ENCODE measurements around the gene REEP2. TPM values are rescaled to one million over a fixed set of nuclear protein-coding genes. Genes with fewer than 3 reads are reported as not detected.
"Not testable (repeated sequence)": the region's sequence is repeated elsewhere in the genome, so short reads cannot be mapped to it uniquely, and the experiment has no call there.

The REEP2 gene
- total and polyA plus RNA-seq, 2 donors = 1.6 to 4.8 TPM

DNA sequence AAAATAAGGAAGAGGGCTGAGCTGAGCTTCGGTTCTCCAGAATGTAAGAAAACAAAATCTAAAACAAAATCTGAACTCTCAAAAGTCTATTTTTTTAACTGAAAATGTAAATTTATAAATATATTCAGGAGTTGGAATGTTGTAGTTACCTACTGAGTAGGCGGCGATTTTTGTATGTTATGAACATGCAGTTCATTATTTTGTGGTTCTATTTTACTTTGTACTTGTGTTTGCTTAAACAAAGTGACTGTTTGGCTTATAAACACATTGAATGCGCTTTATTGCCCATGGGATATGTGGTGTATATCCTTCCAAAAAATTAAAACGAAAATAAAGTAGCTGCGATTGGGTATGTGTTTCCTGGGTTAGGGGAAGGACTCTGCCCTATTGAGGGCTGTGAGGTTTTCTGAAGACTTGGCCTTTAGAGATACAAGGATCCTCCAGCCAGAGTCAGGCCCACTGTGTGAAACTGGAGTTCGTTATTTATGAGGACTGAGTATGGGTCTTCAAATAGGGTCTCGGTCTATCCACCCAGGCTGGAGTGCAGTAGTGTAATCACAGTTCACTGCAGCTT, 30.2 kb downstream of the REEP2 start:
- 96% methylated on average over 8 of the region's 8 CpGs for WGBS
- Histone ChIP-seq H3K27ac (ENCODE audit: low read depth in 1 of 2, low read length in 1 of 2) (no peak overlapping the region), H3K27me3 (ENCODE audit: control insufficient read depth in 2 of 2, insufficient read depth in 1 of 2, low read length in 1 of 2) (peaks cover 0 to 28% of the 10 kb centered on the region in 2 donors), H3K4me3 (ENCODE audit: low read length in 2 of 2) (no peak overlapping the region), H3K36me3 (ENCODE audit: control insufficient read depth in 2 of 2, insufficient read depth in 2 of 2, low read length in 1 of 2) (peaks cover 11 to 12% of the 10 kb centered on the region in 2 donors), H3K9me3 (ENCODE audit: control insufficient read depth in 2 of 2, insufficient read depth in 1 of 2, low read length in 1 of 2) (no peaks in the 10 kb centered on the region), H3K4me1 (ENCODE audit: control insufficient read depth in 2 of 2, insufficient read depth in 2 of 2, low read length in 2 of 2) (peaks cover 11 to 32% of the 10 kb centered on the region in 2 donors)
- no peak for DNase-seq (ENCODE audit: low read depth in 6 of 9, low spot score in 9 of 9)

DNA sequence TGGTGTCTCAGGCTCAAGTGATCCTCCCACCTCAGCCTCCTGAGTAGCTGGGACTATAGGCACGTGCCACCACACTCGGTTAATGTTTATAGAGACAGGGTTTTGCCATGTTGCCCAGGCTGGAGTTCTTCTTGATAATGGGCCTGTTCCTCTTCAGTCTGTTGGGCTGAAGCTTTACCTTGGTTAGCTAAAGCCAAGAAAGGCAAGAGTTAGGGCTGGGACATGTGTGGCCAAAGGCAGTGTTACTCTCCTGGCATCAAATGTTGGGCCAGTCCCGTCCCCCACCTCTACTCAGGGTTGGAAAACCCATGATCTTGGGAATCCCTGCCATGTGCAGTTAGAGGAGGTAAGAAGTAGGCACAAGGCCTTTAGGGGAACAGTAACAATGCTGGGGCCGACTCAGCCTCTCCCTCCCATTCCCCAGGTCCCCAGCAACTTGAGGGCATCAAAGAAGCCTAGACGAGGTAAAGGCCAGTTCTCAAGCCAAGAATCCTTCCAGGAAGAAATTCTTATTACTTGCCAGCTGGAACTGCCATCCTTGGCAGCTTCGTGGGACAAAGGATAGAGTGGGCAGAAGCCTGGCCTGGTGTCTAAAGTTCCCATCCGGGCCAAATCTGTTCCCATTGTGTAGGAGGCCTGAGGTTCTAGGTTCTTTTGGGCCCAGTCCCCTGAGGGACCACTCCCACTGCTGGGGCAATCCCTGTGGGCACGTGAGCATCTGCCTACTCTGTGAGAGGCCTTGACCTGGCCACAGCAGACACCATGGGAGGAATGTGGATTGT, 30.9 kb downstream of the REEP2 start:
- Histone ChIP-seq H3K9me3 (ENCODE audit: control insufficient read depth in 2 of 2, insufficient read depth in 1 of 2, low read length in 1 of 2) (no peaks in the 10 kb centered on the region), H3K4me1 (ENCODE audit: control insufficient read depth in 2 of 2, insufficient read depth in 2 of 2, low read length in 2 of 2) (peaks cover 11 to 27% of the 10 kb centered on the region in 2 donors), H3K36me3 (ENCODE audit: control insufficient read depth in 2 of 2, insufficient read depth in 2 of 2, low read length in 1 of 2) (peaks cover 11 to 12% of the 10 kb centered on the region in 2 donors), H3K4me3 (ENCODE audit: low read length in 2 of 2) (no peak overlapping the region), H3K27me3 (ENCODE audit: control insufficient read depth in 2 of 2, insufficient read depth in 1 of 2, low read length in 1 of 2) (peaks cover 0 to 28% of the 10 kb centered on the region in 2 donors), H3K27ac (ENCODE audit: low read depth in 1 of 2, low read length in 1 of 2) (no peak overlapping the region)
- WGBS = 92% methylated on average over 8 of the region's 8 CpGs
- no peak for DNase-seq (ENCODE audit: low read depth in 6 of 9, low spot score in 9 of 9)

DNA sequence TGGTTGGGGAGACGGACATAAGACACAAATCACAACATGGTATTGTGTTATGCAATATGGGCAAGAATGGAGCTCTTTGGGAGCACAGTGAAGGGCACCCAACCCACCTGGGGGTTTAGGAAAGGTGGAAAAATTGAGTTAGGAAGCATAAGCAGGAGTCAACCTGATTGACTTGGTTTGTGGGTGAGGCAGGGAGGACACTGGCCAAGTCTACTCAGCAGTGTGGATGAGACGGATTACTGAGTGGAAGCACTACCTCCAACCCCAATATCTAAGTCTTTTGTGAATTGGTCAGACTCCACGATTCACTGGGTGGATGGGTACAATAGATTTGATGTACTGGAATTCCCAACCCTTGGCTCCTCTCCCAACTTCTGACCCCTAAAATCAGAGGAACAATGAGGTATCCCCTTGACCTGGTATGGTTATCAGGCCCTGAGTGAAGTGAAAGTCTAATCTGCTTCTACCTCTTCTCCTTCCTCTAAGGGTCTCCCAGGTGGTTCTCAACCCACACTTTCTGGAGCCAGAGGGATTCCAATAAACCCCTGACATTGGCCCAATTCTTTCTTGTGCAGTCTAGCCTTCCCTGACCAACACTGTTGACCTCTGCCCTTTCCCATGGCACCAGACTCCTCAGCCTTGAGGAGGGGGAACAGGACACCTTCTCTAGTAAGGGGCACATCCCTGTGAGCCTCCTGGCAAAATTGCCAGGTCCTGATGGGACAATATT, 31.6 kb downstream of the REEP2 start:
- Histone ChIP-seq H3K9me3 (ENCODE audit: control insufficient read depth in 2 of 2, insufficient read depth in 1 of 2, low read length in 1 of 2) (no peaks in the 10 kb centered on the region), H3K27me3 (ENCODE audit: control insufficient read depth in 2 of 2, insufficient read depth in 1 of 2, low read length in 1 of 2) (peaks cover 0 to 27% of the 10 kb centered on the region in 2 donors), H3K27ac (ENCODE audit: low read depth in 1 of 2, low read length in 1 of 2) (no peak overlapping the region), H3K4me3 (ENCODE audit: low read length in 2 of 2) (no peak overlapping the region), H3K4me1 (ENCODE audit: control insufficient read depth in 2 of 2, insufficient read depth in 2 of 2, low read length in 2 of 2) (peaks cover 11 to 26% of the 10 kb centered on the region in 2 donors), H3K36me3 (ENCODE audit: control insufficient read depth in 2 of 2, insufficient read depth in 2 of 2, low read length in 1 of 2) (peaks cover 11 to 12% of the 10 kb centered on the region in 2 donors)
- whole genome bisulfite sequencing = 98% methylated on average over 3 of the region's 3 CpGs
- no peak for DNase-seq (ENCODE audit: low read depth in 6 of 9, low spot score in 9 of 9)

DNA sequence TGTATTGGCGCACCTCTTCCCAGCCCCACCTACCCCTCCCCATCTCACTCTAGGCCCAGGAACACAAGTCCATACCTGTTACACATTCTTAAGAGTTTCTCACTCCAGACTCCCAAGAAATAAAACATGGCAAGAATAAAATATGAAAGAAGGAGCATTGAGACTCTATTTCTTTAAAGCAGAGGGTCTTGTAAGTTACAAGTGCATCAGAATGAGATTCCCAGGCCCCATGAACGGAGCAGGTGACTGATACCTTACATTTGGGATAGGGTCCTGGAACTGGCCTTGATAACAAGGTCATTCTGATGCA, 32.1 kb downstream of the REEP2 start:
- H3K4me1 ChIP-seq (ENCODE audit: control insufficient read depth in 2 of 2, insufficient read depth in 2 of 2, low read length in 2 of 2) = peaks cover 11 to 21% of the 10 kb centered on the region in 2 donors
- H3K36me3 ChIP-seq (ENCODE audit: control insufficient read depth in 2 of 2, insufficient read depth in 2 of 2, low read length in 1 of 2) = peaks cover 11 to 12% of the 10 kb centered on the region in 2 donors
- no peaks in the 10 kb centered on the region for H3K9me3 ChIP-seq (ENCODE audit: control insufficient read depth in 2 of 2, insufficient read depth in 1 of 2, low read length in 1 of 2)
- DNase-seq (ENCODE audit: low read depth in 6 of 9, low spot score in 9 of 9) = no peak
- 94% methylated on average over 2 of the region's 2 CpGs for WGBS
- peaks cover 0 to 22% of the 10 kb centered on the region in 2 donors for H3K27me3 ChIP-seq (ENCODE audit: control insufficient read depth in 2 of 2, insufficient read depth in 1 of 2, low read length in 1 of 2)
- H3K27ac ChIP-seq (ENCODE audit: low read depth in 1 of 2, low read length in 1 of 2) = no peak overlapping the region
- no peak overlapping the region for H3K4me3 ChIP-seq (ENCODE audit: low read length in 2 of 2)

DNA sequence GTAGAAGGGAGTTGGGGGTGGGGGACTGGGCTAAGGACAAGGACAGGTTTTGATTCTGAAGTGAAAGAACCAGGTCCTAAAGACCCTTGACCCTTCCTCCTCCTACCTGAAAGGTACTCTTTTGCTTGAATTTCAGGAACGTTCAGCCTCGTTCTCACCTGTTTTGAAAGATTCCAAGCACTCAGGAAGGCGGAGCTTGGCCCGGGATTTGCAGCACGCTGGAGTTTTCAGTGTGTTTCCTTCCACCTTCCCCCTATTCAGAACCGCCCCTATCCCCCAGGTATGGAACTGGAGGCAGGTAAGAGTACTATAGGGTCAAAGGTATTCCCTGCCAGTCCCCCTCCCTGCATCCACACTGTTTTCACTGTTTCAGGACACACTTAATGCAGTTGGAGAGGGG, 33.5 kb downstream of the REEP2 start:
- Histone ChIP-seq H3K36me3 (ENCODE audit: control insufficient read depth in 2 of 2, insufficient read depth in 2 of 2, low read length in 1 of 2) (peaks cover 5 to 6% of the 10 kb centered on the region in 2 donors), H3K4me3 (ENCODE audit: low read length in 2 of 2) (no peak overlapping the region), H3K4me1 (ENCODE audit: control insufficient read depth in 2 of 2, insufficient read depth in 2 of 2, low read length in 2 of 2) (peaks cover 6 to 9% of the 10 kb centered on the region in 2 donors), H3K9me3 (ENCODE audit: control insufficient read depth in 2 of 2, insufficient read depth in 1 of 2, low read length in 1 of 2) (no peaks in the 10 kb centered on the region), H3K27ac (ENCODE audit: low read depth in 1 of 2, low read length in 1 of 2) (no peak overlapping the region), H3K27me3 (ENCODE audit: control insufficient read depth in 2 of 2, insufficient read depth in 1 of 2, low read length in 1 of 2) (peaks cover 0 to 9% of the 10 kb centered on the region in 2 donors)
- 72% methylated on average over 6 of the region's 6 CpGs for WGBS
- DNase-seq (ENCODE audit: low read depth in 6 of 9, low spot score in 9 of 9) = no peak

DNA sequence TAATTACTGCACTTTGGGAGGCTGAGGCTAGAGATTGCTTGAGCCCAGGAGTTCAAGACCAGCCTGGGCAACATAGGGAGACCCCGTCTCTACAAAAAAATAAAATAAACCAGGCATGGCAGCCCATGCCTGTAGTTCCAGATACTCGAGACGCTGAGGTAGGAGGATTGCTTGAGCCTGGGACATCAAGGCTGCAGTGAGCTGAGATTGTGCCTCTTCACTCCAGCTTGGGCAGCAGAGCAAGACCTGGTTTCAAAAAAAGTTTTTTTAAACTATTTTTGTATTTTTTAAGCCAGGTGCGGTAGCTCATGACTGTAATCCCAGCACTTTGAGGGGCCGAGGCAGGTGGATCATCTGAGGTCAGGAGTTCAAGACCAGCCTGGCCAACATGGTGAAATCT, 34.3 kb downstream of the REEP2 start:
- H3K4me1 ChIP-seq (ENCODE audit: control insufficient read depth in 2 of 2, insufficient read depth in 2 of 2, low read length in 2 of 2); H3K27me3 ChIP-seq (ENCODE audit: control insufficient read depth in 2 of 2, insufficient read depth in 1 of 2, low read length in 1 of 2); H3K27ac ChIP-seq (ENCODE audit: low read depth in 1 of 2, low read length in 1 of 2); H3K4me3 ChIP-seq (ENCODE audit: low read length in 2 of 2); H3K9me3 ChIP-seq (ENCODE audit: control insufficient read depth in 2 of 2, insufficient read depth in 1 of 2, low read length in 1 of 2); DNase-seq (ENCODE audit: low read depth in 6 of 9, low spot score in 9 of 9); H3K36me3 ChIP-seq (ENCODE audit: control insufficient read depth in 2 of 2, insufficient read depth in 2 of 2, low read length in 1 of 2): not testable (repeated sequence)
- 97% methylated on average over 5 of the region's 5 CpGs for WGBS

DNA sequence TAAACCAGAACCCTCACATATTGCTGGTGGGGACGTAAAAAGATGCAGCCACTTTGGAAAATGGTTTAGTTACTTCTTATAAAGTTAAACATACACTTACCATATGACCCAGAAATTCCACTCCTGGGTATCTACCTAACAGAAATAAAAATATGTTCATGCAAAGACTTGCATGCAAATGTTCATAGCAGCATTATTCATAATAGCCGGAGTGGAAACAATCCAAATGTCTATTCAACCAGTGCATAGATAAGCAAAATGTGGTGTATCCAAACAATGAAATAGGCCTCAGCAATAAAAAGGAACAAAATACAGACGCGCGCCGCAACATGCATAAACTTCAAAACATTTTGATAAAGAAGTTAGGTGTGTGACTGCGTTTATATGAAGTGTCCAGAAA, 38.1 kb downstream of the REEP2 start:
- no peak overlapping the region for H3K4me3 ChIP-seq (ENCODE audit: low read length in 2 of 2)
- H3K36me3 ChIP-seq (ENCODE audit: control insufficient read depth in 2 of 2, insufficient read depth in 2 of 2, low read length in 1 of 2) = no peaks in the 10 kb centered on the region
- no peak for DNase-seq (ENCODE audit: low read depth in 6 of 9, low spot score in 9 of 9)
- no peaks in the 10 kb centered on the region for H3K4me1 ChIP-seq (ENCODE audit: control insufficient read depth in 2 of 2, insufficient read depth in 2 of 2, low read length in 2 of 2)
- H3K9me3 ChIP-seq (ENCODE audit: control insufficient read depth in 2 of 2, insufficient read depth in 1 of 2, low read length in 1 of 2) = no peaks in the 10 kb centered on the region
- no peak overlapping the region for H3K27ac ChIP-seq (ENCODE audit: low read depth in 1 of 2, low read length in 1 of 2)
- H3K27me3 ChIP-seq (ENCODE audit: control insufficient read depth in 2 of 2, insufficient read depth in 1 of 2, low read length in 1 of 2) = peaks cover 0 to 3% of the 10 kb centered on the region in 2 donors
- 96% methylated on average over 7 of the region's 7 CpGs for WGBS

DNA sequence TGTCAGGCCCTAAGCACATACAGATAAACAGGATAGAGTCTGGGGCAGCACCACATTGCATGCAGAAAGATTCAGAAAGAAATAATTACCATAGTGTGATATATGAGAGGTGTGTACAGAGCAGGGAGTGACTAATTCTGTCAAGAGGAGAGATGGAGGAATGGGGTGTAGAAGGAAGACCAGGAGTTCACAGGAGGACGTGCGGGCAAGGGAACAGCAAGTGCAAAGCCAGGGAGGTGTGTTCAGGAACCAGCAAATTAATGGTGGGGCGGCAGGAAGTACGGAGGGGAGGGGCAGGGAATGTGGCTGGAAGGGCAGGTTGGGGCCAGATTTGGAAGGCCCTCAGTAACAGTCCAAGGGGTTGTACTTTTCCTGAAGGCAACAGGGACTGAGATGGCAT, 43.8 kb downstream of the REEP2 start:
- Histone ChIP-seq H3K36me3 (ENCODE audit: control insufficient read depth in 2 of 2, insufficient read depth in 2 of 2, low read length in 1 of 2) (no peaks in the 10 kb centered on the region), H3K27ac (ENCODE audit: low read depth in 1 of 2, low read length in 1 of 2) (no peak overlapping the region), H3K4me1 (ENCODE audit: control insufficient read depth in 2 of 2, insufficient read depth in 2 of 2, low read length in 2 of 2) (no peaks in the 10 kb centered on the region), H3K4me3 (ENCODE audit: low read length in 2 of 2) (no peak overlapping the region), H3K27me3 (ENCODE audit: control insufficient read depth in 2 of 2, insufficient read depth in 1 of 2, low read length in 1 of 2) (peaks cover 2 to 3% of the 10 kb centered on the region in 2 donors), H3K9me3 (ENCODE audit: control insufficient read depth in 2 of 2, insufficient read depth in 1 of 2, low read length in 1 of 2) (no peaks in the 10 kb centered on the region)
- 80% methylated on average over 4 of the region's 4 CpGs for WGBS
- no peak for DNase-seq (ENCODE audit: low read depth in 6 of 9, low spot score in 9 of 9)

DNA sequence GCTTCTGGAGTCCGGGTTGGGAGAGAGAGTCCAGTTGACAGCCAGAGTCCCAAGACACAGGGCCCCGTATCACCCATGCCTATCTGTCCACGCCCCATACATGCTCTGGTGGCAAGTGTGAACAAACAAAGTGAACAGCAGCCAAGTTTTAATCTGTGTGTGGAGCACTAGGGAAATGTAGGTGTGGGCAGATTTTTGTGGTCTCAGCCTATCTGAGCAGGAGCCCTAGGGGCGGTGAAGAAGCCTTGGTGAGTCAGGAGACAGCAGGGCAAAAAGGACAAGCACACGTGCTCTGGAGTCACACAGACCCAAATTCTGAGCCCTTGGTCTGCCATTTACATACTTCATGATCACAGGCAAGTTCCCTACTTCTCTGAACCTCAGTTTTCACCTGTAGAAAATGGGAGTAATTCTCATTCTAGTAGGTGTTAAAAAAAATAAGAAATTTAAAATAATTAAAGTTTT, 49.7 kb downstream of the REEP2 start:
- H3K4me1 ChIP-seq (ENCODE audit: control insufficient read depth in 2 of 2, insufficient read depth in 2 of 2, low read length in 2 of 2) = peaks cover 12 to 23% of the 10 kb centered on the region in 2 donors
- no peak overlapping the region for H3K4me3 ChIP-seq (ENCODE audit: low read length in 2 of 2)
- peaks cover 14 to 43% of the 10 kb centered on the region in 2 donors for H3K27me3 ChIP-seq (ENCODE audit: control insufficient read depth in 2 of 2, insufficient read depth in 1 of 2, low read length in 1 of 2)
- peaks cover 0 to 3% of the 10 kb centered on the region in 2 donors for H3K9me3 ChIP-seq (ENCODE audit: control insufficient read depth in 2 of 2, insufficient read depth in 1 of 2, low read length in 1 of 2)
- DNase-seq (ENCODE audit: low read depth in 6 of 9, low spot score in 9 of 9) = no peak
- 92% methylated on average over 5 of the region's 5 CpGs for WGBS
- H3K27ac ChIP-seq (ENCODE audit: low read depth in 1 of 2, low read length in 1 of 2) = no peak overlapping the region
- no peaks in the 10 kb centered on the region for H3K36me3 ChIP-seq (ENCODE audit: control insufficient read depth in 2 of 2, insufficient read depth in 2 of 2, low read length in 1 of 2)
